ENCODE results near the gene KLHL17.

Gene KLHL17

GRCh38 chr1:924656-925560, 35.5 kb upstream of the KLHL17 start:
- DNase-seq: no peak
- H3K4me2 ChIP-seq (ENCODE audit: low read length): peak overlapping the region; percentile 80
- H2AFZ ChIP-seq (ENCODE audit: insufficient read depth, low read length, poor library complexity): peak overlapping the region; percentile 15

GRCh38 chr1:925561-926421, 34.6 kb upstream of the KLHL17 start:
- Histone ChIP-seq H3K14ac (ENCODE audit: low read length) (no peak overlapping the region), H3K4ac (ENCODE audit: low read depth, low read length) (no peak overlapping the region), H3K18ac (ENCODE audit: low read length) (peak overlapping the region; percentile 2), H3K23ac (ENCODE audit: low read length) (no peak overlapping the region), H3K27me3 (ENCODE audit: insufficient read depth, low read length) (peaks cover 15% of the 10 kb centered on the region), H2AFZ (ENCODE audit: insufficient read depth, low read length, poor library complexity) (no peak overlapping the region), H3K9me3 (ENCODE audit: insufficient read depth, low read depth, low read length) (peaks cover 6% of the 10 kb centered on the region), H3K4me3 (ENCODE audit: low read depth, low read length) (peak overlapping the region; percentile 82), H3K36me3 (ENCODE audit: control insufficient read depth in 1 of 2, insufficient read depth in 2 of 2, low read length in 2 of 2) (peaks cover 10 to 15% of the 10 kb centered on the region in 2 experiments), H3K9ac (ENCODE audit: low read length) (no peak overlapping the region), H3K4me1 (ENCODE audit: control insufficient read depth in 1 of 2, insufficient read depth in 2 of 2, low read length in 2 of 2) (peaks cover 13 to 28% of the 10 kb centered on the region in 2 experiments), H2AK5ac (ENCODE audit: low read length) (no peak overlapping the region), H2BK5ac (ENCODE audit: low read depth, low read length, poor library complexity) (no peak overlapping the region), H3K79me1 (ENCODE audit: low read length) (peaks cover 10% of the 10 kb centered on the region), H4K91ac (ENCODE audit: low read depth, low read length) (peak overlapping the region; percentile 62), H4K8ac (ENCODE audit: low read depth, low read length) (no peak overlapping the region), H3K4me2 (ENCODE audit: low read length) (peak overlapping the region; percentile 80), H2BK12ac (ENCODE audit: low read length) (no peak overlapping the region), H3K27ac (ENCODE audit: low read depth, low read length) (no peak overlapping the region), H4K12ac (ENCODE audit: low read depth, low read length) (no peak overlapping the region), H3K79me2 (ENCODE audit: control insufficient read depth, insufficient read depth, low read length, poor library complexity) (peaks cover 3% of the 10 kb centered on the region), H2BK120ac (ENCODE audit: insufficient read depth, low read length, poor library complexity) (no peak overlapping the region)
- DNase-seq: no peak
- WGBS (ENCODE audit: extremely low coverage, insufficient coverage, insufficient read length): no CpG with 5 or more reads among the region's 65 CpGs

More at GRCh38 chr1:924656-925560, 35.5 kb upstream of the KLHL17 start:
- Histone ChIP-seq H3K79me1 (ENCODE audit: low read length) (peaks cover 10% of the 10 kb centered on the region), H2BK120ac (ENCODE audit: insufficient read depth, low read length, poor library complexity) (peak overlapping the region; percentile 2), H3K18ac (ENCODE audit: low read length) (peak overlapping the region; percentile 59), H3K27ac (ENCODE audit: low read depth, low read length) (peak overlapping the region; percentile 5), H3K27me3 (ENCODE audit: insufficient read depth, low read length) (peaks cover 15% of the 10 kb centered on the region), H2BK12ac (ENCODE audit: low read length) (no peak overlapping the region), H2BK5ac (ENCODE audit: low read depth, low read length, poor library complexity) (peak overlapping the region; percentile 12), H3K23ac (ENCODE audit: low read length) (no peak overlapping the region), H3K4me3 (ENCODE audit: low read depth, low read length) (peak overlapping the region; percentile 82), H3K4ac (ENCODE audit: low read depth, low read length) (no peak overlapping the region), H3K79me2 (ENCODE audit: control insufficient read depth, insufficient read depth, low read length, poor library complexity) (peaks cover 3% of the 10 kb centered on the region), H2AK5ac (ENCODE audit: low read length) (no peak overlapping the region), H3K36me3 (ENCODE audit: control insufficient read depth in 1 of 2, insufficient read depth in 2 of 2, low read length in 2 of 2) (peaks cover 7 to 8% of the 10 kb centered on the region in 2 experiments), H3K9me3 (ENCODE audit: insufficient read depth, low read depth, low read length) (peaks cover 9% of the 10 kb centered on the region), H3K14ac (ENCODE audit: low read length) (peak overlapping the region; percentile 70), H4K91ac (ENCODE audit: low read depth, low read length) (peak overlapping the region; percentile 83), H4K8ac (ENCODE audit: low read depth, low read length) (peak overlapping the region; percentile 55), H4K12ac (ENCODE audit: low read depth, low read length) (no peak overlapping the region), H3K4me1 (ENCODE audit: control insufficient read depth in 1 of 2, insufficient read depth in 2 of 2, low read length in 2 of 2) (peaks cover 21 to 36% of the 10 kb centered on the region in 2 experiments), H3K9ac (ENCODE audit: low read length) (peak overlapping the region; percentile 68)
- no CpG with 5 or more reads among the region's 120 CpGs for WGBS (ENCODE audit: extremely low coverage, insufficient coverage, insufficient read length)

- Histone ChIP-seq H4K91ac (ENCODE audit: low read depth, low read length) (no peak overlapping the region), H3K36me3 (ENCODE audit: control insufficient read depth in 1 of 2, insufficient read depth in 2 of 2, low read length in 2 of 2) (peaks cover 8 to 12% of the 10 kb centered on the region in 2 experiments), H3K4me2 (ENCODE audit: low read length) (no peak overlapping the region), H3K4me3 (ENCODE audit: low read depth, low read length) (no peak overlapping the region), H4K8ac (ENCODE audit: low read depth, low read length) (no peak overlapping the region), H2BK12ac (ENCODE audit: low read length) (no peak overlapping the region), H3K9me3 (ENCODE audit: insufficient read depth, low read depth, low read length) (no peaks in the 10 kb centered on the region), H3K27me3 (ENCODE audit: insufficient read depth, low read length) (peaks cover 15% of the 10 kb centered on the region), H2AK5ac (ENCODE audit: low read length) (no peak overlapping the region), H3K23ac (ENCODE audit: low read length) (no peak overlapping the region), H3K4me1 (ENCODE audit: control insufficient read depth in 1 of 2, insufficient read depth in 2 of 2, low read length in 2 of 2) (peaks cover 8 to 20% of the 10 kb centered on the region in 2 experiments), H3K4ac (ENCODE audit: low read depth, low read length) (no peak overlapping the region), H4K12ac (ENCODE audit: low read depth, low read length) (no peak overlapping the region), H3K9ac (ENCODE audit: low read length) (no peak overlapping the region), H3K14ac (ENCODE audit: low read length) (no peak overlapping the region), H3K18ac (ENCODE audit: low read length) (no peak overlapping the region), H2BK5ac (ENCODE audit: low read depth, low read length, poor library complexity) (no peak overlapping the region), H3K27ac (ENCODE audit: low read depth, low read length) (no peak overlapping the region), H2BK120ac (ENCODE audit: insufficient read depth, low read length, poor library complexity) (no peak overlapping the region), H2AFZ (ENCODE audit: insufficient read depth, low read length, poor library complexity) (no peak overlapping the region), H3K79me1 (ENCODE audit: low read length) (peaks cover 10% of the 10 kb centered on the region), H3K79me2 (ENCODE audit: control insufficient read depth, insufficient read depth, low read length, poor library complexity) (peaks cover 3% of the 10 kb centered on the region)
- no CpG with 5 or more reads among the region's 9 CpGs for WGBS (ENCODE audit: extremely low coverage, insufficient coverage, insufficient read length)
- no peak for DNase-seq
These were observed 33.1 kb upstream of the KLHL17 start for GRCh38 chr1:927234-927633.

- H3K27me3 ChIP-seq (ENCODE audit: insufficient read depth, low read length): peaks cover 15% of the 10 kb centered on the region
- no peak overlapping the region for H3K4me2 ChIP-seq (ENCODE audit: low read length)
- no peak overlapping the region for H3K9ac ChIP-seq (ENCODE audit: low read length)
- H3K36me3 ChIP-seq (ENCODE audit: control insufficient read depth in 1 of 2, insufficient read depth in 2 of 2, low read length in 2 of 2): peaks cover 7 to 10% of the 10 kb centered on the region in 2 experiments
- no peak overlapping the region for H3K18ac ChIP-seq (ENCODE audit: low read length)
- no peak overlapping the region for H3K4ac ChIP-seq (ENCODE audit: low read depth, low read length)
- H4K91ac ChIP-seq (ENCODE audit: low read depth, low read length): no peak overlapping the region
- no peak overlapping the region for H3K27ac ChIP-seq (ENCODE audit: low read depth, low read length)
- no peak overlapping the region for H3K14ac ChIP-seq (ENCODE audit: low read length)
- DNase-seq: no peak
- H3K23ac ChIP-seq (ENCODE audit: low read length): no peak overlapping the region
- H4K8ac ChIP-seq (ENCODE audit: low read depth, low read length): no peak overlapping the region
- peaks cover 3% of the 10 kb centered on the region for H3K79me2 ChIP-seq (ENCODE audit: control insufficient read depth, insufficient read depth, low read length, poor library complexity)
- H2BK12ac ChIP-seq (ENCODE audit: low read length): no peak overlapping the region
- H3K79me1 ChIP-seq (ENCODE audit: low read length): peaks cover 10% of the 10 kb centered on the region
- no peaks in the 10 kb centered on the region for H3K9me3 ChIP-seq (ENCODE audit: insufficient read depth, low read depth, low read length)
- H2AFZ ChIP-seq (ENCODE audit: insufficient read depth, low read length, poor library complexity): no peak overlapping the region
- no peak overlapping the region for H2BK120ac ChIP-seq (ENCODE audit: insufficient read depth, low read length, poor library complexity)
- no peak overlapping the region for H3K4me3 ChIP-seq (ENCODE audit: low read depth, low read length)
- no peak overlapping the region for H4K12ac ChIP-seq (ENCODE audit: low read depth, low read length)
- no peak overlapping the region for H2BK5ac ChIP-seq (ENCODE audit: low read depth, low read length, poor library complexity)
- WGBS (ENCODE audit: extremely low coverage, insufficient coverage, insufficient read length): no CpG with 5 or more reads among the region's 10 CpGs
- peaks cover 7 to 18% of the 10 kb centered on the region in 2 experiments for H3K4me1 ChIP-seq (ENCODE audit: control insufficient read depth in 1 of 2, insufficient read depth in 2 of 2, low read length in 2 of 2)
- no peak overlapping the region for H2AK5ac ChIP-seq (ENCODE audit: low read length)
These were observed 32.6 kb upstream of the KLHL17 start for GRCh38 chr1:927748-928147.

Measured in trophoblast cell (in vitro differentiated cells and primary cell).